ENCODE results near the gene ZNF439.

DNA sequence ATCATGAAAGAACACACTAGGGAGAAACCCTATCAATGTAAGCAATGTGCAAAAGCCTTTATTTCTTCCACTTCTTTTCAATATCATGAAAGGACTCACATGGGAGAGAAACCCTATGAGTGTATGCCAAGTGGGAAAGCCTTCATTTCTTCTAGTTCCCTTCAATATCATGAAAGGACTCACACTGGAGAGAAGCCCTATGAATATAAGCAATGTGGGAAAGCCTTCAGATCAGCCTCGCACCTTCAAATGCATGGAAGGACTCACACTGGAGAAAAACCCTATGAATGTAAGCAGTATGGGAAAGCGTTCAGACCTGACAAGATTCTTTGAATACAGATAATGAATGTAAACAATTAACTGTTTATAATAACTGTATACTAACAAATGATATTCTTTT lies 15.0 kb upstream of the ZNF439 start:
- TF ChIP-seq BHLHE40 (IDR thresholded peaks at IDR 0.05; ENCODE audit: borderline replicate concordance): no peak
- TF ChIP-seq TARDBP (IDR thresholded peaks at IDR 0.05): no peak
- no peak for TF ChIP-seq FOXA1 (IDR thresholded peaks at IDR 0.05)
- TF ChIP-seq CTBP1 (IDR thresholded peaks at IDR 0.05; ENCODE audit: borderline replicate concordance): no peak
- TF ChIP-seq FOXM1 (IDR thresholded peaks at IDR 0.05; ENCODE audit: borderline replicate concordance): no peak
- TF ChIP-seq FOXK2 (IDR thresholded peaks at IDR 0.05): no peak
- TF ChIP-seq LEF1 (IDR thresholded peaks at IDR 0.05; ENCODE audit: borderline replicate concordance): no peak
- no peak for TF ChIP-seq SUZ12 (IDR thresholded peaks at IDR 0.05)
- TF ChIP-seq ELF4 (IDR thresholded peaks at IDR 0.05): no peak
- no peak for TF ChIP-seq L3MBTL2 (conservative IDR thresholded peaks at IDR 0.05)
- no peak for TF ChIP-seq ARNT (IDR thresholded peaks at IDR 0.05)
- TF ChIP-seq SP1 (IDR thresholded peaks at IDR 0.05): no peak

Measured in HEK293T (cell line).